NB4 (cell line): ENCODE measurements around the gene CTDP1.
A peak's percentile ranks its signal among the peaks of the same experiment; 100 is the strongest.

ENCODE experiments used
- DNase-seq: peaks from one replicate; pipeline ENCODE4 v3.0.0; 2010; ENCODE audit warnings: low read depth
- H3K4me3 ChIP-seq: one replicate; pipeline ENCODE4 v1.5.1; 2011; ENCODE audit warnings: mild to moderate bottlenecking, low read depth, low read length, moderate library complexity
- CTCF ChIP-seq: IDR thresholded peaks from one replicate; pipeline ENCODE4 v1.5.1; 2012; ENCODE audit warnings: low read depth, low read length
- MYC ChIP-seq: IDR thresholded peaks from 2 replicates; pipeline ENCODE4 v1.6.1; 2011; ENCODE audit warnings: low read depth, low read length
- POLR2A ChIP-seq: IDR thresholded peaks from 2 replicates; pipeline ENCODE4 v1.6.1; 2011; ENCODE audit warnings: mild to moderate bottlenecking; ENCODE audit not compliant: insufficient read length; ENCODE audit errors: extremely low read depth
- TF ChIP-seq, protein P1 (sequence below): IDR thresholded peaks from 2 replicates; pipeline ENCODE4 v1.6.1; 2011; ENCODE audit warnings: low read depth, low read length

Gene CTDP1

DNA sequence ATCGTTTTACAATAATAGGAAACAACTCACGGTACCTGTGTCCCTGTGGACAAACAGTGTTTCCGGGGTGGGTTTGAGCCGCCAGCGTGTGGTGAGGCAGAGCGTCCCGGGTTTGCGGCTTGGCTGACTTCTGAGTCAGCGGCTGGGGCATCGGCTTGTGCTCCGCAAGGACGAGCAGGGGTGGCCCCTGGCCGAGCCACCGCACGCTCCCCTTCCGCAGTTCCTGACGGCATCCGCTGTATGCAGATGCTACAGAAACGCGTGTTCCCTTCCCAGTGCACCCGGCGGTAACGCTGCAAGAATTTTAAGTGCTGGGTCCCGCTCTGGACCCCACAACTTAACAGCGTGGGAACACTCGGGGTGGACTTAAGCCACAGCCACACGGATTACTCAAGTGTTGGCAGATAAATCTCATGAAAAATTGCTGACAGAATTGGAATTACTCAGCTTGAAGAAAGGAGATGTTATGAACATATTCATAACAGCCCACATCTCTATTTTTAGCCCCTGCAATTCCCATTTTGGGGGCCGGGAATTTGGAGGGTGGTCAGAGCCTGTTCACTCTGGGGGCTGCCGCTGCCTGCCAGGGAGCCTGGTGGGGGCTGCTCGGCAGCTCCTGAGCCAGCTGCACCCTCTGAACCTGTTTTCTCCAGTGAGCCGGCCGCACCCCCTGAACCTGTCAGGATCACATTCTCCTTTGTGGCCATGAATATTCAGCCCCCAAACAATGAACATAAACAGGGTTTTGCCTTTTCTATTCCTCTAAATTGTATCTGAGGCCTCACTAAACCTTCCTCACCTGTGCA is 105.6 kb downstream of the CTDP1 start:
- H3K4me3 ChIP-seq, result peak overlapping the region; percentile 16
- peak; percentile 84 for DNase-seq
- no peak for TF ChIP-seq CTCF
- no peak for TF ChIP-seq POLR2A
- TF ChIP-seq, protein P1, sequence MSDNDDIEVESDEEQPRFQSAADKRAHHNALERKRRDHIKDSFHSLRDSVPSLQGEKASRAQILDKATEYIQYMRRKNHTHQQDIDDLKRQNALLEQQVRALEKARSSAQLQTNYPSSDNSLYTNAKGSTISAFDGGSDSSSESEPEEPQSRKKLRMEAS, result peak; percentile 42; the same call in 1 of the 2 replicates
- peak; percentile 54 for TF ChIP-seq MYC

GRCh38 chr18:79785831-79786230 is 106.2 kb downstream of the CTDP1 start:
- TF ChIP-seq, protein P1, result no peak
- TF ChIP-seq CTCF (no peak), POLR2A (no peak), MYC (no peak)

GRCh38 chr18:79786304-79786703 is 106.7 kb downstream of the CTDP1 start:
- H3K4me3 ChIP-seq, result no peak overlapping the region
- no peak for DNase-seq
- no peak for TF ChIP-seq POLR2A
- no peak for TF ChIP-seq CTCF
- TF ChIP-seq, protein P1, result no peak
- no peak for TF ChIP-seq MYC

More at GRCh38 chr18:79785831-79786230, 106.2 kb downstream of the CTDP1 start:
- no peak for DNase-seq
- H3K4me3 ChIP-seq, result no peak overlapping the region

DNA sequence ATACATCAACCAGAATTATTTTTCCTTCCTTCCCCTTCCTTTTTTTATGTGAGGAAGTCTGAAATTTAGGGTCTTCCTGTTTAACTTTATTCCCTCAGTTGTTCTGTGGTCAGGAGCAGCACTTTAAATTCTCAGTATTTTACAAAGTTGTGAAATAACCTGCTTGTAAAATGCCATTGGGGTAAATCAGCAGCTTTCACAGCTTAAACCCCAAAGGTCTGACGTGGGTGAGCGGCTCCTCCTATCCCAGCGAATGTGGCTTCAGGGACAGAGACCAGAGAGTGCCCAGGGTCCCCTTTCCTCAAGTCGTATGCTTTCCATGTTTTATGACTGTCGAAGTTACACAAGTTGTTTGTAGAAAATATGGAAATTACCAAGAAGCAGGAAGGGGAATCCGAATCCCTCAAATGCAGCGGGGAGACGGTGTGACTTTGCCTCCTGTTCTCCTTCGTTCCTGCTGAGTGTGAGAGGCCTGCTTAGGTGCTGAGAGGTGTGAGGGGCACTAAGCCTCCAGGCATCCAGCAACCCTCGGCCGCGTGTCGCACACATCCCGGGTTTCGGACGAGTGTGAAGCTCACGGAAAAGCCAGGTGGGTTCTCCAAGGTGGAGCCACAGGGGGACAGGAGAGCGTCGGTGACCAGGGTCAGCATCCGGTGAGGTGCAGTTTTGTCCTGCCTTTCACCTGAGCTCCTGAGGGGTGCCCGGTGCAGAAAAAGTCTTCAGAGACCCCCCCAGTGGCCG is 107.4 kb downstream of the CTDP1 start:
- DNase-seq, result peak; percentile 73
- TF ChIP-seq POLR2A, result no peak
- no peak for TF ChIP-seq MYC
- TF ChIP-seq CTCF, result no peak
- TF ChIP-seq, protein P1, result no peak
- no peak overlapping the region for H3K4me3 ChIP-seq

DNA sequence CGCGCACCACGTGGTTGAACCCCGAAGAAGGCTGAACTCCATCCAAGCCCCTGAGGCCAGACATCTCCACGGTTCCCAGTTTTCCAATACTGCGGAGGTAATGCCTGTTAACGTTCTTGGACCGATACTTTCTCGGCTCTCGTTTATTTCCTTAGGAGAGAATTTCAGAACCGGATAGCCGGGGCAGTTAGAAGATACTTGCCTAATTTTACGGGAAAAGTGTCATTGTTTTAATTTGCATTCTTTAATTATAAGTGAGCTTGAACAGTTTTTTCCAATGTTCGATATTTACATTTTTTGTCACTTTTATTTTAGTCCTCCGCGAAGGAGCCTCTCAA is 107.9 kb downstream of the CTDP1 start:
- no peak overlapping the region for H3K4me3 ChIP-seq
- DNase-seq, result no peak
- TF ChIP-seq CTCF (no peak), MYC (no peak), POLR2A (no peak)
- TF ChIP-seq, protein P1, result no peak
